HepG2 (cell line): ENCODE results near the gene BCAS3. TPM values are rescaled to one million over a fixed set of nuclear protein-coding genes. Genes with fewer than 3 reads are reported as not detected.

Experiments used
- CREBL2 ChIP-seq: sonication (generic); formaldehyde crosslinking; IDR thresholded peaks from 2 replicates; pipeline ENCODE4 v1.8.1; 2023; ENCODE audit warnings: missing genetic modification reagents, mild to moderate bottlenecking, borderline replicate concordance
- DNMT3B ChIP-seq: conservative IDR thresholded peaks from 2 replicates; pipeline ENCODE4 v1.6.1; 2016; ENCODE audit warnings: missing biosample characterization, control low read depth
- DPF2 ChIP-seq: sonication (generic); formaldehyde crosslinking; IDR thresholded peaks from 2 replicates; pipeline ENCODE4 v1.4.0; 2020; ENCODE audit warnings: mild to moderate bottlenecking, low read depth, missing genetic modification reagents, borderline replicate concordance
- FOXO1 ChIP-seq: sonication (generic); formaldehyde crosslinking; IDR thresholded peaks from 2 replicates; pipeline ENCODE4 v1.4.0; 2020; ENCODE audit warnings: missing genetic modification reagents
- REST ChIP-seq, 2 experiments: IDR thresholded peaks; 2 replicates each; pipeline ENCODE4 v1.6.1; 2011 to 2012; ENCODE audit warnings: low read length in 2 of 2, borderline replicate concordance in 1 of 2, low read depth in 1 of 2, mild to moderate bottlenecking in 1 of 2, moderate library complexity in 1 of 2
- SAP130 ChIP-seq: IDR thresholded peaks from 2 replicates; pipeline ENCODE4 v1.6.1; 2016; ENCODE audit warnings: low read depth
- SMAD1 ChIP-seq: sonication (generic); formaldehyde crosslinking; IDR thresholded peaks from 2 replicates; pipeline ENCODE4 v1.4.0; 2020; ENCODE audit warnings: missing genetic modification reagents, low read depth, mild to moderate bottlenecking, borderline replicate concordance
- SMC3 ChIP-seq: IDR thresholded peaks from 2 replicates; pipeline ENCODE4 v1.6.1; 2011; ENCODE audit warnings: low read length, improper control_type of control experiment
- ZBTB46 ChIP-seq: sonication (generic); formaldehyde crosslinking; IDR thresholded peaks from 2 replicates; pipeline ENCODE4 v1.4.0; 2020; ENCODE audit warnings: mild to moderate bottlenecking, missing genetic modification reagents, borderline replicate concordance
- ZEB1 ChIP-seq: IDR thresholded peaks from 2 replicates; pipeline ENCODE4 v1.6.1; 2012; ENCODE audit warnings: mild to moderate bottlenecking, low read depth, inconsistent platforms; ENCODE audit not compliant: insufficient replicate concordance
- ZNF124 ChIP-seq: sonication (generic); formaldehyde crosslinking; IDR thresholded peaks from 2 replicates; pipeline ENCODE4 v1.4.0; 2020; ENCODE audit warnings: missing genetic modification reagents
- ZNF550 ChIP-seq: sonication (generic); formaldehyde crosslinking; IDR thresholded peaks from 2 replicates; pipeline ENCODE4 v1.4.0; 2020; ENCODE audit warnings: mild to moderate bottlenecking, missing genetic modification reagents, borderline replicate concordance
- ZNF670 ChIP-seq: sonication (generic); formaldehyde crosslinking; IDR thresholded peaks from 2 replicates; pipeline ENCODE4 v1.8.0; 2022; ENCODE audit warnings: mild to moderate bottlenecking, missing genetic modification reagents, borderline replicate concordance
- ZNF775 ChIP-seq: sonication (generic); formaldehyde crosslinking; IDR thresholded peaks from 2 replicates; pipeline ENCODE4 v1.4.0; 2020; ENCODE audit warnings: missing genetic modification reagents, mild to moderate bottlenecking, moderate library complexity, borderline replicate concordance
- polyA plus RNA-seq, 8 experiments: library from polyadenylated mRNA; depleted of rRNA in 3 of 8; stranded (reverse) in 7 of 8; unstranded in 1 of 8; fragments of >200 nt; fragmentation: Illumina TruSeq in 4 of 8; extraction: Trizol in 4 of 8; gene quantifications; 2 replicates each; pipeline versions ENCODE4 v1.2.1 to v1.2.3, GENCODE V29; 2011 to 2016; ENCODE audit warnings: low read depth in 4 of 8, missing spikeins in 1 of 8, mixed read lengths in 1 of 8; ENCODE audit not compliant: insufficient read depth in 1 of 8
- total RNA-seq, 5 experiments: library from RNA; depleted of rRNA; stranded (reverse); fragments of >200 nt; fragmentation: Illumina TruSeq; extraction: Trizol; gene quantifications; 2 replicates each; pipeline ENCODE4 v1.2.3, GENCODE V29; 2016; ENCODE audit warnings: low read depth in 1 of 5
- TF ChIP-seq, protein P1 (sequence below), 2 experiments: sonication (generic) in 1 of 2; formaldehyde crosslinking in 1 of 2; IDR thresholded peaks; 2 replicates each; pipeline versions ENCODE4 v1.4.0 to v1.6.1; 2016 to 2020; ENCODE audit warnings: borderline replicate concordance in 1 of 2, low read depth in 1 of 2, mild to moderate bottlenecking in 1 of 2, missing genetic modification reagents in 1 of 2
- TF ChIP-seq, protein P2 (sequence below): sonication (generic); formaldehyde crosslinking; IDR thresholded peaks from 2 replicates; pipeline ENCODE4 v1.8.1; 2022; ENCODE audit warnings: low read depth, mild to moderate bottlenecking, missing genetic modification reagents

Gene BCAS3
- total and polyA plus RNA-seq, 2 of the 13 experiments (the other 11 are each of a cell fraction or from before 2014, with no cell fraction given) = 10.7 to 11.2 TPM

DNA sequence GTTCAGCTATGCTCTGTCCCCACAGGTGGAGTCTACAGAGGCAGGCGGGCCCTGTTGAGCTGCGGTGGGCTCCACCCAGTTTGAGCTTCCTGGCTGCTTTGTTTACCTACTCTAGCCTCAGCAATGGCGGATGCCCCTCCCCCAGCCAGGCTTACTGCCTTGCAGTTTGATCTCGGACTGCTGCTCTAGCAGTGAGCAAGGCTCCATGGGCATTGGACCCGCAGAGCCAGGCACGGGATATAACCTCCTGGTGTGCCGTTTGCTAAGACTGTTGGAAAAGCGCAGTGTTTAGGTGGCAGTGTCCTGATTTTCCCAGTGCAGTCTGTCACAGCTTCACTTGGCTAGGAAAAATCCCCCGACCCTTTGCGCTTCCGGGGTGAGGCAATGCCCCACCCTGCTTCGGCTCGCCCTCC is 89.1 kb downstream of the BCAS3 start (continued):
- TF ChIP-seq REST (IDR thresholded peaks at IDR 0.05; ENCODE audit: borderline replicate concordance in 1 of 2, low read depth in 1 of 2, low read length in 2 of 2) = no peak
- no peak for TF ChIP-seq CREBL2 (CRISPR knock-in tag)
- no peak for TF ChIP-seq SMAD1 (CRISPR knock-in tag)
- TF ChIP-seq DNMT3B = no peak
- TF ChIP-seq, protein P1, sequence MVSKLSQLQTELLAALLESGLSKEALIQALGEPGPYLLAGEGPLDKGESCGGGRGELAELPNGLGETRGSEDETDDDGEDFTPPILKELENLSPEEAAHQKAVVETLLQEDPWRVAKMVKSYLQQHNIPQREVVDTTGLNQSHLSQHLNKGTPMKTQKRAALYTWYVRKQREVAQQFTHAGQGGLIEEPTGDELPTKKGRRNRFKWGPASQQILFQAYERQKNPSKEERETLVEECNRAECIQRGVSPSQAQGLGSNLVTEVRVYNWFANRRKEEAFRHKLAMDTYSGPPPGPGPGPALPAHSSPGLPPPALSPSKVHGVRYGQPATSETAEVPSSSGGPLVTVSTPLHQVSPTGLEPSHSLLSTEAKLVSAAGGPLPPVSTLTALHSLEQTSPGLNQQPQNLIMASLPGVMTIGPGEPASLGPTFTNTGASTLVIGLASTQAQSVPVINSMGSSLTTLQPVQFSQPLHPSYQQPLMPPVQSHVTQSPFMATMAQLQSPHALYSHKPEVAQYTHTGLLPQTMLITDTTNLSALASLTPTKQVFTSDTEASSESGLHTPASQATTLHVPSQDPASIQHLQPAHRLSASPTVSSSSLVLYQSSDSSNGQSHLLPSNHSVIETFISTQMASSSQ (IDR thresholded peaks at IDR 0.05; ENCODE audit: low read depth) = no peak
- TF ChIP-seq, protein P1 (CRISPR knock-in tag; IDR thresholded peaks at IDR 0.05; ENCODE audit: borderline replicate concordance) = no peak
- TF ChIP-seq SMC3 = no peak
- no peak for TF ChIP-seq ZEB1
- no peak for TF ChIP-seq ZBTB46 (CRISPR knock-in tag)
- TF ChIP-seq ZNF670 (CRISPR knock-in tag) = no peak
- no peak for TF ChIP-seq ZNF124 (CRISPR knock-in tag)
- peak; percentile 32; the same call in 1 of the 2 replicates for TF ChIP-seq SAP130
- no peak for TF ChIP-seq DPF2 (CRISPR knock-in tag)
- TF ChIP-seq ZNF775 (CRISPR knock-in tag) = no peak
- TF ChIP-seq ZNF550 (CRISPR knock-in tag) = no peak
- TF ChIP-seq, protein P2, sequence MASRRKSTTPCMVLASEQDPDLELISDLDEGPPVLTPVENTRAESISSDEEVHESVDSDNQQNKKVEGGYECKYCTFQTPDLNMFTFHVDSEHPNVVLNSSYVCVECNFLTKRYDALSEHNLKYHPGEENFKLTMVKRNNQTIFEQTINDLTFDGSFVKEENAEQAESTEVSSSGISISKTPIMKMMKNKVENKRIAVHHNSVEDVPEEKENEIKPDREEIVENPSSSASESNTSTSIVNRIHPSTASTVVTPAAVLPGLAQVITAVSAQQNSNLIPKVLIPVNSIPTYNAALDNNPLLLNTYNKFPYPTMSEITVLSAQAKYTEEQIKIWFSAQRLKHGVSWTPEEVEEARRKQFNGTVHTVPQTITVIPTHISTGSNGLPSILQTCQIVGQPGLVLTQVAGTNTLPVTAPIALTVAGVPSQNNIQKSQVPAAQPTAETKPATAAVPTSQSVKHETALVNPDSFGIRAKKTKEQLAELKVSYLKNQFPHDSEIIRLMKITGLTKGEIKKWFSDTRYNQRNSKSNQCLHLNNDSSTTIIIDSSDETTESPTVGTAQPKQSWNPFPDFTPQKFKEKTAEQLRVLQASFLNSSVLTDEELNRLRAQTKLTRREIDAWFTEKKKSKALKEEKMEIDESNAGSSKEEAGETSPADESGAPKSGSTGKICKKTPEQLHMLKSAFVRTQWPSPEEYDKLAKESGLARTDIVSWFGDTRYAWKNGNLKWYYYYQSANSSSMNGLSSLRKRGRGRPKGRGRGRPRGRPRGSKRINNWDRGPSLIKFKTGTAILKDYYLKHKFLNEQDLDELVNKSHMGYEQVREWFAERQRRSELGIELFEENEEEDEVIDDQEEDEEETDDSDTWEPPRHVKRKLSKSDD = peak; percentile 60; the same call in 1 of the 2 replicates
- TF ChIP-seq FOXO1 (CRISPR knock-in tag) = peak; percentile 66
